Left lung (tissue), 10 donors: Measurements from ENCODE around the gene UBASH3B. TPM values are rescaled to one million over a fixed set of nuclear protein-coding genes. Genes with fewer than 3 reads are reported as not detected.

Source experiments
- ATAC-seq: fragments of 200-7000 bp; cut with Tn5 transposase; one replicate; pipeline ENCODE4 v1.9.1; 2020; ENCODE audit warnings: moderate library complexity
- DNase-seq, 4 donors: peaks; one replicate each; pipeline ENCODE4 v3.0.0-alpha.2; 2013 to 2020
- H3K27ac ChIP-seq, 2 donors: fragments of 200-600 bp; sonication (generic) in 1 of 2; one replicate each; pipeline versions ENCODE4 v1.5.0 to v1.8.0; 2020 to 2021
- H3K27me3 ChIP-seq, 2 donors: fragments of 200-600 bp; sonication (generic) in 1 of 2; one replicate each; pipeline versions ENCODE4 v1.5.0 to v1.8.0; 2020 to 2021
- H3K36me3 ChIP-seq, 2 donors: fragments of 200-600 bp; sonication (generic) in 1 of 2; one replicate each; pipeline versions ENCODE4 v1.5.0 to v1.8.0; 2020 to 2021
- H3K4me1 ChIP-seq, 2 donors: fragments of 200-600 bp; one replicate each; pipeline ENCODE4 v1.8.0; 2021
- H3K4me3 ChIP-seq, 2 donors: fragments of 200-600 bp; sonication (generic) in 1 of 2; one replicate each; pipeline versions ENCODE4 v1.5.0 to v1.8.0; 2020 to 2021; ENCODE audit warnings: mild to moderate bottlenecking in 1 of 2
- H3K9me3 ChIP-seq, 2 donors: fragments of 200-600 bp; sonication (generic) in 1 of 2; one replicate each; pipeline versions ENCODE4 v1.5.0 to v1.8.0; 2020 to 2021
- intact Hi-C, 2 donors: fragments of 100-400 bp; cut with DNase I; formaldehyde crosslinking; loops; one replicate each; pipeline versions ENCODE4 v1.11.2 to v1.14.2; 2022
- polyA plus RNA-seq, 6 donors: library from polyadenylated mRNA; unstranded; fragments of 120-200 nt; gene quantifications; one replicate each; pipeline ENCODE4 v1.2.1, GENCODE V29; 2013; ENCODE audit not compliant: insufficient read length in 6 of 6
- total RNA-seq, 2 donors: library from RNA; stranded (reverse); fragmentation: NEBNext Ultra II Directional; extraction: Animal tissue kit (Norgen Biotek cat#: 25700); gene quantifications; one replicate each; pipeline ENCODE4 v1.2.1, GENCODE V29; 2021
- TF ChIP-seq, protein P1 (sequence below), 2 donors: fragments of 200-600 bp; sonication (generic) in 1 of 2; IDR thresholded peaks; one replicate each; pipeline versions ENCODE4 v1.5.0 to v1.8.0; 2021; ENCODE audit warnings: antibody characterized with exemption in 2 of 2
- donor health status: DM: no; HTN: yes; CAD: no.
- donor health status: DM: no; HTN: no; CAD: no.

The UBASH3B gene
- total and polyA plus RNA-seq, 8 donors, result 4.0 to 38.6 (median 5.7) TPM

DNA sequence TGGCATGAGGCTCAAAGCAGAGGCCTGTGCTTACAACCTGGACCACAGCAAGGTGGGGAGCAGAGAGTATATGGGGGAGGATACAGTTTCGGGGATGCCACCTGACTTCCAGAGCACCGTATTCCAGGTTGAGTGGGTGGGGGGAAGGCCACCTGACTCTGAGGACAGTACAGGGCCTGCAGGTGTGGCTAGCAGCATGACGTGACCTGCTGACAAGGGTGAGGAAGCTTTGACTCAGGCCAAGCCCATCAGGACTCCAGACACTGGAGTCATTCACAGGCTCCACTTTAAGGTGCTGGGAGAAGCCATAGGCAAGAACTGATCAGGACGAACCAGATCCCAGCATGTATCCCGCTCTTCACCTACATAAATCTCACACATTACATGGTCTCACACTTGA is 148.2 kb downstream of the UBASH3B start:
- TF ChIP-seq, protein P1, sequence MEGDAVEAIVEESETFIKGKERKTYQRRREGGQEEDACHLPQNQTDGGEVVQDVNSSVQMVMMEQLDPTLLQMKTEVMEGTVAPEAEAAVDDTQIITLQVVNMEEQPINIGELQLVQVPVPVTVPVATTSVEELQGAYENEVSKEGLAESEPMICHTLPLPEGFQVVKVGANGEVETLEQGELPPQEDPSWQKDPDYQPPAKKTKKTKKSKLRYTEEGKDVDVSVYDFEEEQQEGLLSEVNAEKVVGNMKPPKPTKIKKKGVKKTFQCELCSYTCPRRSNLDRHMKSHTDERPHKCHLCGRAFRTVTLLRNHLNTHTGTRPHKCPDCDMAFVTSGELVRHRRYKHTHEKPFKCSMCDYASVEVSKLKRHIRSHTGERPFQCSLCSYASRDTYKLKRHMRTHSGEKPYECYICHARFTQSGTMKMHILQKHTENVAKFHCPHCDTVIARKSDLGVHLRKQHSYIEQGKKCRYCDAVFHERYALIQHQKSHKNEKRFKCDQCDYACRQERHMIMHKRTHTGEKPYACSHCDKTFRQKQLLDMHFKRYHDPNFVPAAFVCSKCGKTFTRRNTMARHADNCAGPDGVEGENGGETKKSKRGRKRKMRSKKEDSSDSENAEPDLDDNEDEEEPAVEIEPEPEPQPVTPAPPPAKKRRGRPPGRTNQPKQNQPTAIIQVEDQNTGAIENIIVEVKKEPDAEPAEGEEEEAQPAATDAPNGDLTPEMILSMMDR (IDR thresholded peaks at IDR 0.05), result no peak
- Histone ChIP-seq H3K4me3 (no peak overlapping the region), H3K27me3 (no peaks in the 10 kb centered on the region), H3K27ac (no peak overlapping the region), H3K36me3 (peaks cover 0 to 66% of the 10 kb centered on the region in 2 donors), H3K9me3 (no peaks in the 10 kb centered on the region), H3K4me1 (peaks cover 0 to 14% of the 10 kb centered on the region in 2 donors)
- intact Hi-C loops, result no loop called here
- no peak for ATAC-seq
- no peak for DNase-seq

DNA sequence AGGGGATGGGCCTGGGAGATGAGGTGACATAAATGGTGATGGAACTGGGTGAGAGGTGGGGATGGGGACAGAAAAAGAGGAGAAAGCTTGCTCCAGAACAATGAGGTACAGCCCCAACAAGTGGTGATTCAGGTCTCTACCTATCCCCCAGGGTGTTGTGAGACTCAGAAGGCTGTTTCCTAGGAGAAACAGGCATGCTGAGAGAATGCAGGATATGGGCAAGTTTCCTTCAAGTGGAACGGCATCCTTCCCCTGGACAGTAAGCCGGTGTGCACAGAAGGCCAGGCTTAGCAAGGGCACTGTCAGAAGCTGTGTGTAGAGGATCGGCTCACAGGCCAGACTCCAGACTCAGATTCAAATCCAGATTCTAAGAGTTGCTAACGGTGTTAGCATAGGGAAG is 148.6 kb downstream of the UBASH3B start:
- H3K9me3 ChIP-seq, result no peaks in the 10 kb centered on the region
- intact Hi-C loops, result no loop called here

DNA sequence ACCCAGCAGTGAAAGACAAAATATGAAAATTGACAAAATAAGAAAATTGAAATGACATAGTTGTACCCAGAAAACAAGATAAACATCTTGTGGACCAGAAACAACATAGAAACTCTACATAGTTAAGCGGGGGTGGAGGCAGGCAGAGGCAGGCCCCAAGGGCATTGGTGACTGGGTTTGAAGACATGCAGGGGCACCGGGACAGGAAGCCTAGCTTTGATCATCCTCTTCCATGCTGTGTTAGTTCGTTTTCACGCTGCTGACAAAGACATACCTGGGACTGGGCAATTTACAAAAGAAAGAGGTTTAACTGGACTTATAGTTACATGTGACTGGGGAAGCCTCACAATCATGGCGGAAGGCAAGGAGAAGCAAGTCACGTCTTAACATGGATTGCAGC is 149.3 kb downstream of the UBASH3B start:
- intact Hi-C loops, result no loop called here
- TF ChIP-seq, protein P1 (IDR thresholded peaks at IDR 0.05), result no peak

More for the DNA sequence above, 148.6 kb downstream of the UBASH3B start:
- peaks cover 0 to 14% of the 10 kb centered on the region in 2 donors for H3K4me1 ChIP-seq
- TF ChIP-seq, protein P1 (IDR thresholded peaks at IDR 0.05), result no peak
- DNase-seq, result no peak
- H3K27me3 ChIP-seq, result no peaks in the 10 kb centered on the region
- peaks cover 0 to 66% of the 10 kb centered on the region in 2 donors for H3K36me3 ChIP-seq
- H3K4me3 ChIP-seq, result no peak overlapping the region
- ATAC-seq, result no peak
- H3K27ac ChIP-seq, result no peak overlapping the region

DNA sequence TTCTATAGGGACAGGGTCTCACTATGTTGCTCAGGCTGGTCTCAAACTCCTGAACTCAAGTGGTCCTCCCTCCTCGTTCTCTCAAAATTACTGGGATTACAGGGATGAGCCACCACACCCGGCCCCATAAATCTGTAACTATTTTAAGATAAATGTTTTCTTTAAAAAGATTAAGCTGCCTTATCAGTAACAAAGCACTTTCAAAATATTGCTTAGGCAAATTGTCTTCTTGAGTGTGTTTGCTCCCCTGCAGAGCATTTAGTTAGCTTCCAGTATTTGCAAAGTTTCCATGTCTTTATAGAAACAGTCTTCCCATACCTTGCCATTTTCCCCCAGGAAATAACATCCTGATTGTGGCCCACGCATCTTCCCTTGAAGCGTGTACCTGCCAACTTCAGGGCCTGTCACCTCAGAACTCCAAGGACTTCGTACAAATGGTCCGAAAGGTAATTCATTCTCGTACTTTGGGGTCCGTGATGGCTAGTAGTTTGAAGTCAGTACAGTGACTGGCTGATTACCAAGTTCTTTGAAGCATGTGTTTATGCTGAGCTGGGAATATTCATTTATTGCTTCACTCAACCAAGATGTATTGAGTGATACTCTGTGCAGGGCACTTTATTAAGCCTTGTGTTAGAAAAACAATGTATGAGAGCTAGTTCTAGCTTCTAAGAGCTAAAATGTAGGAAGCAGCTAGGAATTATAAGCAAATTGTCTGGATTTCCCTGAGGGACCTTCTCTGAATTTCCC is 152.4 kb downstream of the UBASH3B start:
- intact Hi-C loops, result no loop called here
- no peaks in the 10 kb centered on the region for H3K27me3 ChIP-seq
- H3K27ac ChIP-seq, result peak overlapping the region; percentile 10 to 34
- no peak overlapping the region for H3K4me3 ChIP-seq
- ATAC-seq (peak; percentile 18), DNase-seq (peak in 2 of 4 donors; percentile 67 to 68)
- TF ChIP-seq, protein P1 (IDR thresholded peaks at IDR 0.05), result no peak
- H3K4me1 ChIP-seq, result peaks cover 0 to 7% of the 10 kb centered on the region in 2 donors
- H3K36me3 ChIP-seq, result peaks cover 0 to 52% of the 10 kb centered on the region in 2 donors
- H3K9me3 ChIP-seq, result no peaks in the 10 kb centered on the region

More for the DNA sequence above, 149.3 kb downstream of the UBASH3B start:
- Histone ChIP-seq H3K27ac (no peak overlapping the region), H3K4me3 (no peak overlapping the region), H3K36me3 (peaks cover 0 to 67% of the 10 kb centered on the region in 2 donors), H3K4me1 (peaks cover 0 to 9% of the 10 kb centered on the region in 2 donors), H3K27me3 (no peaks in the 10 kb centered on the region), H3K9me3 (no peaks in the 10 kb centered on the region)
- no peak for DNase-seq
- no peak for ATAC-seq

DNA sequence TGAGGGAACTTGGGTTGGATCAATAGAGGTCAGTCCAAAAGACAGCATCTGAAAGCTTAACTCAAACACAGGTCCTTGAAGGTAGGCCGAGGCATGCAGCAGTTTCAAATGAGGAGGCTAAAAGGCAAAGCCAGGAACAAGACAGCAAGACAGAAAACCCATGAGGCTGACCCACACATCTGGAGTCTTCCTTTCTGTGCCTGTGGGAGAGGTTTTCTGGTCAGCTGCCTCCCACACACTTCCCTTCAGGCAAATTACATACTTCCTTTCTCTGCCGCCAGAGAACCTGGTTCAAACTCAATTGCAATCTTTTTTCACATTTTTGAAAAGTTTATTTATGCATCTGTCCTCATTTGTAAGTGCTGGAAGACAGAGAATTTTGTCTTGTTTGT is 153.0 kb downstream of the UBASH3B start:
- ATAC-seq, result peak; percentile 69

More for the DNA sequence above, 153.0 kb downstream of the UBASH3B start:
- DNase-seq, result no peak
- Histone ChIP-seq H3K4me1 (peaks cover 0 to 7% of the 10 kb centered on the region in 2 donors), H3K9me3 (no peaks in the 10 kb centered on the region), H3K27ac (peak overlapping the region; percentile 19 to 34), H3K4me3 (no peak overlapping the region), H3K36me3 (peaks cover 0 to 48% of the 10 kb centered on the region in 2 donors), H3K27me3 (no peaks in the 10 kb centered on the region)
- intact Hi-C loops, result no loop called here
- TF ChIP-seq, protein P1 (IDR thresholded peaks at IDR 0.05), result no peak
